T-helper 17 cell (primary cell): ENCODE results near the gene CYB5B. TPM values are rescaled to one million over a fixed set of nuclear protein-coding genes. Genes with fewer than 3 reads are reported as not detected.
"Not testable (repeated sequence)": the region's sequence is repeated elsewhere in the genome, so short reads cannot be mapped to it uniquely, and the experiment has no call there.

ENCODE experiments used
- ATAC-seq: fragments of 150-1000 bp; cut with Tn5 transposase; 2 replicates; pipeline ENCODE4 v1.10.0; 2021; ENCODE audit warnings: mild to moderate bottlenecking, moderate library complexity
- DNase-seq, 3 donors: peaks; one replicate each; pipeline versions ENCODE4 v3.0.0 to v3.0.0-alpha.2; 2020 to 2021
- H3K9me3 ChIP-seq: one replicate; pipeline ENCODE4 v1.7.0; 2013; ENCODE audit warnings: low read length, mild to moderate bottlenecking; ENCODE audit not compliant: control insufficient read depth, poor library complexity, severe bottlenecking
- H3K27ac Mint-ChIP-seq: one replicate; pipeline ENCODE4 v1.8.0; 2022; ENCODE audit warnings: mild to moderate bottlenecking, moderate library complexity, mixed read lengths
- H3K27me3 Mint-ChIP-seq: one replicate; pipeline ENCODE4 v1.8.0; 2022; ENCODE audit warnings: mixed read lengths
- H3K36me3 Mint-ChIP-seq: one replicate; pipeline ENCODE4 v1.8.0; 2022; ENCODE audit warnings: low read depth, mixed read lengths
- H3K4me1 Mint-ChIP-seq: one replicate; pipeline ENCODE4 v1.8.0; 2022; ENCODE audit warnings: mild to moderate bottlenecking, mixed read lengths
- H3K4me3 Mint-ChIP-seq: one replicate; pipeline ENCODE4 v1.8.0; 2022; ENCODE audit warnings: mild to moderate bottlenecking, moderate library complexity, mixed read lengths
- total RNA-seq, 4 donors: library from RNA in 2 of 4; stranded (reverse) in 2 of 4; gene quantifications; one replicate each; pipeline ENCODE4 v1.2.3 and lab custom pipeline; 2022 to 2026

The CYB5B gene
- total RNA-seq, 2 donors from 2014 or later, result 32.8 to 42.4 TPM

DNA sequence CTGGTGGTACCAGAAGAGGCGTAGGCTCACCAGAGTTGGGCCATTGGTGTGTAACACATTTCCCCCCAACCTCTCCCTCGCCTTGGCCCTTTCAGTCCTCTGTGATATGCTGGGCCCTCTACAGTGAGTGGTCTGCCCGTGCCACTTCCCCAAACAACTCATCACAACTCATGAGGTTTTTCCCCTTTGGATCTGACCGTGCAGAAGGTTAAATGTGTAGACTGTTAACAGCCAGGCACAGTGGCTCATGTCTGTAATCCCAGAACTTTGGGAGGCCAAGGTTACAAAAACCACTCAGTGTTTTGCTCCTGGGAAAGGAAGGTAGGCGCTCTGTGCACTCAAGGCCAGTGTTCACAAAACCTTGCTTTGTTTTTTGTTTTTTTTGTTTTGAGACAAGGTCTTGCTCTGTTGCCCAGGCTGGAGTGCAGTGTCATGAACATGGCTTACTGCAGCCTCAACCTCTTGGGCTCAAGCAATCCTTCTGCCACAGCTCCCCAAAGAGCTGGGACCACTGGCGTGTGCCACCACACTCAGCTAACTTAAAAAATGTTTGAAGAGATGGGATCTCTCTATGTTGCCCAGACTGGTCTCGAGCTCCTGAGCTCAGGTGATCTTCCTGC, 11.3 kb upstream of the CYB5B start:
- peaks cover 2% of the 10 kb centered on the region for H3K4me1 Mint-ChIP-seq
- H3K27ac Mint-ChIP-seq, result no peak overlapping the region

DNA sequence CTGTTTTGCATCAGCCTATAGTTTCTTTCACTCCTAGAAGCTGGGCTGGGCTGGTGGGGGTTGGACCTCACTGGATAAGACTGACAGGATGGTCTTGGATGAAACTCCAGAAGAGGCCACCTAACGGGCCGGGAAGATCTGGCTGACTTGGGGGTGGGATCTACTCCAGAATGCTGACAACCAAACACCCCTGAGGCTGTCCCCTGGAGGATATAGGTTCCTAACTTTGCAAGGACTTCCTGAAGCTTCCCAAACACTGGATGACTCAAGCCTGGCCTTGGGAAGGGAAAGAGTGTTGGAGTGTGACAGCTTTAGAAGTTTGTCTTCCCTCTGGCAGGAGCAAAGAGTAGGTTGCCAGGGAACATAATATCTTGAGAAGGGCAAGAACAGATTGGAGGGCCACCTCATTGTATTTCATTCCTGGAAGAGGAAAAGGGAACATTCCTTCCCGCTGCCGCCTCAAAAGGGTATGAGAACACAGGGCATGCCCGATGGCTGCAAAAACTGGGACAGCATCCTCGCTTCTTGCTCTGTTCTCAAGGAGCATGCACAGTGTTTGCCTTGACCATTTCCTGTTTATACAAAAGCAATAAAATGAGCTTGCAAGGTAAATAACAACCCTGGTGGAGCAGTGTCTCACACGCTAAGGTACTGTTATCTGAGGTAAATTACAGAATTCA, 6.8 kb upstream of the CYB5B start:
- no peaks in the 10 kb centered on the region for H3K9me3 ChIP-seq
- Mint-ChIP-seq H3K27me3 (no peaks in the 10 kb centered on the region), H3K36me3 (no peaks in the 10 kb centered on the region), H3K4me3 (no peak overlapping the region), H3K27ac (no peak overlapping the region), H3K4me1 (no peaks in the 10 kb centered on the region)
- DNase-seq (no peak), ATAC-seq (no peak)

More for the DNA sequence above, 11.3 kb upstream of the CYB5B start:
- H3K4me3 Mint-ChIP-seq, result no peak overlapping the region
- H3K27me3 Mint-ChIP-seq, result no peaks in the 10 kb centered on the region
- no peaks in the 10 kb centered on the region for H3K36me3 Mint-ChIP-seq
- DNase-seq (no peak), ATAC-seq (no peak)
- no peaks in the 10 kb centered on the region for H3K9me3 ChIP-seq

DNA sequence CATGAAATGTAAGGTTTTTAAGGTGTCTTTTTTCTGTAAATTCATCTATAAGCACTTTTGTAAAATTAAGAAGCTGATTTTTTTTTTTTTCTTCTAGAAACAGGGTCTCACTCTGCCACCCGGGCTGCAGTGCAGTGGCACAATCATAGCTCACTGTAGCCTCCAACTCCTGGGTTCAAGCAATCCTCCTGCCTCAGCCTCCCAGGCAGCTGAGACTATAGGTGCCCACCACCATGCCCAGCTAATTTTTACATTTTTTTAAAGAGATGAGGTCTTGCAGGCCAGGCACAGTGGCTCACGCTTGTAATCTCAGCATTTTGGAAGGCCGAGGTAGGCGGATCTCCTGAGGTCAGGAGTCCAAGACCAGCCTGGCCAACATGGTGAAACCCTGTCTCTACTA, 4.5 kb upstream of the CYB5B start:
- ATAC-seq (no peak), DNase-seq (no peak)
- Mint-ChIP-seq H3K4me1 (peaks cover 12% of the 10 kb centered on the region), H3K4me3 (no peak overlapping the region), H3K36me3 (peaks cover 4% of the 10 kb centered on the region), H3K27ac (no peak overlapping the region), H3K27me3 (no peaks in the 10 kb centered on the region)
- no peaks in the 10 kb centered on the region for H3K9me3 ChIP-seq

DNA sequence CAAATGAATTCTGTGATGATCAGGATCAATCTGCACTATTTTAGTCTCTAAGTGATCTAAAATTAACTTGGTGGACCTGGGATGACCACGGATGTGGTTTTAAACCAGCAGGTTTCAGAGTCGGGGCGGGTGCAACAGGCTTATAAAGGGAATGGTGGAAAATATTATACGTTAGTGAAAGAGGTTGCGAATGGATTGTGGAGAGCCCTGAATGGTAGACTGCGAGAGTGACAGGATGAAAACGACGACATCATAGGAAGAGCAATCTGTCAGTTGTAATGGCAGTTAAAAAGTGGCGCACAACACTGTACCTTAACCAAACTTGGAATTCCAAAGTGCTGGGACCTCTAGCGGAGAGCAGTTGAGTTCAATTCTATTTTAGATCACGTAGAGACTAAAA, 1.2 kb upstream of the CYB5B start:
- H3K9me3 ChIP-seq, result no peaks in the 10 kb centered on the region
- Mint-ChIP-seq H3K36me3 (peaks cover 4% of the 10 kb centered on the region), H3K4me3 (peak overlapping the region; percentile 66), H3K27ac (peak overlapping the region; percentile 99), H3K27me3 (no peaks in the 10 kb centered on the region), H3K4me1 (peaks cover 15% of the 10 kb centered on the region)
- ATAC-seq, result no peak
- DNase-seq, result no peak

DNA sequence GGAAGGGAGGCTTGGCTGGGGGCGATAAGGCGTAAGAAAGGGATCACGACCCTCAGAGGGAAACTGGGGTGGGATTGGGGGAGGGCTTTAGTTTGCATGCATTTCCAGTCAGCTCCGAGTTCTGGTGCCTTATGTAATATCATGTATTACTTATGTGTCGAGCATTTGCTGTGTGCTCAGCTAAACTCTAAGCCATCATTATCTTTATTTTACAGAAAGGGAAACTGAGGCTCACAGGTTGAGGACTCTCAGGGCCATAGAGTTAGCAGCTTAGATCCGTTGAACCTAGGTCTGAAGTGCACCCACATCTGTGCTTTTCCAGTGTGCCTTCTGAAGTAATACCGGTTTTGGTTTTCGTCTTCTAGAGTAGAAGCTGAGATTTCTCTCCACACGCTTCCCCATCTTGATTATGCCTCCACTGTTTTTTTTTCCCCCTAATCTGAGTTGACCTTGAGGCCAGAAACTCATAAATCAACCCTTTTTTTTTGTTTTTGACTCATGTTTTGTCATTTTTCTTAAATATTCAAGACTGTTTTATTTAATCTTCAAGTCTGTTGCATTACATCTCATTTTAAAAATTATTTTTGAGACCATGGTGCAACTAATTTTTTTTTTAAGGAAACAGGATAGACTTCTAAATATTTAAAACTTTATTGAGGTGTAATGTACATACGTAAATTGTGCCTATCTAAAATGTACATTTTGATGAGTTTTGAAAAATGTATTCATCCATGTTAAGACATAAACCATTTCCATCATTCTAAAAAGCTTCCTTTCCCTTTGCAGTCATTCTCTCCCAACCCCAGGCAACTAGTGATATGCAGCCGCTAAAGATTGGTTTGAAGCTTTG, 741 bp downstream of the CYB5B start:
- Mint-ChIP-seq H3K27ac (peak overlapping the region; percentile 99), H3K27me3 (no peaks in the 10 kb centered on the region), H3K4me1 (peaks cover 20% of the 10 kb centered on the region), H3K36me3 (peaks cover 11% of the 10 kb centered on the region), H3K4me3 (peak overlapping the region; percentile 100)
- ATAC-seq, result no peak
- DNase-seq, result no peak
- no peaks in the 10 kb centered on the region for H3K9me3 ChIP-seq

DNA sequence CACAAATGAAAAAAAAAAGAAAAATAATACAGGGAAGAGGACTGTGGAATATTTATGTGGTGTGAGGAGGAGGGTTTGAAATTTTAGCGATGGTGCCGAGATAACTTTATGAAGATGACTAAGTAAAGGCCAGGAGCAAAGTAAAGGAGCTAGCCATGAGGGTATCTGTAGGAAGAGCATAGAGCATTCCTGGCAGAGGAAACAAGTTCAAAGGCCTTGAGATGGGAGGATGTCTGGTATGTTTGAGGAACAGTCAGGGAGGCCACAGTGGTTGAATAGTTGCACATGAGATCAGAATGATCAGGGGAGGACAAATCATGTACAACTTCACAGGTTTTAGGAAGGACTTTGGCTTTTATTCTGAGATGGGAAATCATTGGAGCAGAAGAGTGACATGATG, 4.2 kb downstream of the CYB5B start:
- peaks cover 25% of the 10 kb centered on the region for H3K4me1 Mint-ChIP-seq
- H3K27me3 Mint-ChIP-seq, result no peaks in the 10 kb centered on the region
- no peak overlapping the region for H3K4me3 Mint-ChIP-seq
- H3K36me3 Mint-ChIP-seq, result peaks cover 14% of the 10 kb centered on the region
- ATAC-seq, result no peak
- no peak overlapping the region for H3K27ac Mint-ChIP-seq
- DNase-seq, result no peak
- no peaks in the 10 kb centered on the region for H3K9me3 ChIP-seq

DNA sequence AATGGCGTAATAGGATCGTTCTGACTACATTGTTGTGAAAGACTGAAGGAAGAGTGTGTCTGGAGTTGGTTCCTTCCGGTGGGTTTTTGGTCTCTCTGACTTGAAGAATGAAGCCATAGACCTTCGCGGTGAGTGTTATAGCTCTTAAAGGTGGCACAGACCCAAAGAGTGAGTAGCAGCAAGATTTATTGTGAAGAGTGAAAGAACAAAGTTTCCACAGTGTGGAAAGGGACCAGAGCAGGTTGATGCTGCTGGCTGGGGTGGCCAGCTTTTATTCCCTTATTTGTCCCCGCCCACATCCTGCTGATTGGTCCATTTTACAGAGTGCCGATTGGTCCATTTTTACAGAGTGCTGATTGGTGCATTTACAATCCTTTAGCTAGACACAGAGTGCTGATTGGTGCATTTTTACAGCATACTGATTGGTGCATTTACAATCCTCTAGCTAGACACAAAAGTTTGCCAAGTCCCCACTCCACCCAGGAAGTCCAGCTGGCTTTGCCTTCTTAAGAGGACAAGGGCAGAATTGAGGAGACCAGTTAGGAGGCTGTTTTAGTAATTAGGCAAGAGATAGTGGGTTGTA, 4.7 kb downstream of the CYB5B start:
- not testable (repeated sequence) for H3K9me3 ChIP-seq, DNase-seq, H3K27me3 Mint-ChIP-seq, ATAC-seq, H3K4me3 Mint-ChIP-seq, H3K27ac Mint-ChIP-seq
- H3K4me1 Mint-ChIP-seq, result peaks cover 25% of the 10 kb centered on the region
- peaks cover 16% of the 10 kb centered on the region for H3K36me3 Mint-ChIP-seq

DNA sequence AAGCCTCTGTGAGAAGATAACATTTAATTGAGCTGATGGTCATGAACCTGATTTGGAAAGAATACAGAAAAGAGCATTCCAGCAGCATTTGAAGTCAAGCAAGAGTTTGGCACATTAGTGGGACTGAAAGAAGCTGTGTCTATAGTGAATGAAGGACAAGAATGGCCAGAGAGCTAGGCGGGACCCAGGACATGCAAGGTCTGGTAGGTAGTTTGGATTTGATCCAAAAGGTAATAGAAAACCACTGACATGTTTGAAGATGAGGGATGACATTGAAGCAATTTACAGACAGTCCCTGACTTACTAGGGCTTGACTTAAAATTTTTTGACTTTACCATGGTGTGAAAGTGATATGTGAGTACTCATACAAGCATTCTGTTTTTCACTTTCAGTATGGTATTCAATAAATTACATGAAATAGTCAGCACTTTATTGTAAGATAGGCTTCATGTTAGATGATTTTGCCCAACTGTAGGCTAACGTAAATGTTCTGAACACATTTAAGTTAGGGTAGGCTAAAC, 7.6 kb downstream of the CYB5B start:
- no peak overlapping the region for H3K27ac Mint-ChIP-seq

DNA sequence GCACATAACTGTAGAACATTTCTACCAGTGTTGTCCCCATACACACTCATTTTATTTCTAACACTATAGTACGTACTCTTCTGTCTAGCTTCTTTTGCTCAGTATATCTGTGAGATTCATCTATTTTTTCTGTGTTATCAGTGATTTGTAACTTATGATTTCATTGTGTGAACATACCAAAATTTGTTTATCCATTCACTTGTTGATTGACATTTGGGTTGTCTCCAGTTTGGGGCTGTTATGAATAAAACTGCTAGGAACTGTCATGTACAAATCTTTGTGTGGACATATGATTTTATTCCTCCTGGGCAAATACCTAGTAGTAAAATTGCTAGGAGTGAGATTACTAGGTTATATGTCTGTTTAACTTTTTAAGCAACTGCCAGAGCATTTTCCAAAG, 9.6 kb downstream of the CYB5B start:
- Mint-ChIP-seq H3K27ac (peak overlapping the region; percentile 73), H3K27me3 (no peaks in the 10 kb centered on the region), H3K36me3 (peaks cover 9% of the 10 kb centered on the region), H3K4me3 (no peak overlapping the region), H3K4me1 (peaks cover 47% of the 10 kb centered on the region)
- ATAC-seq, result no peak
- no peak for DNase-seq
- no peaks in the 10 kb centered on the region for H3K9me3 ChIP-seq

More for the DNA sequence above, 7.6 kb downstream of the CYB5B start:
- Mint-ChIP-seq H3K36me3 (peaks cover 12% of the 10 kb centered on the region), H3K27me3 (no peaks in the 10 kb centered on the region), H3K4me3 (no peak overlapping the region), H3K4me1 (peaks cover 31% of the 10 kb centered on the region)
- no peak for ATAC-seq
- no peaks in the 10 kb centered on the region for H3K9me3 ChIP-seq
- DNase-seq, result no peak

DNA sequence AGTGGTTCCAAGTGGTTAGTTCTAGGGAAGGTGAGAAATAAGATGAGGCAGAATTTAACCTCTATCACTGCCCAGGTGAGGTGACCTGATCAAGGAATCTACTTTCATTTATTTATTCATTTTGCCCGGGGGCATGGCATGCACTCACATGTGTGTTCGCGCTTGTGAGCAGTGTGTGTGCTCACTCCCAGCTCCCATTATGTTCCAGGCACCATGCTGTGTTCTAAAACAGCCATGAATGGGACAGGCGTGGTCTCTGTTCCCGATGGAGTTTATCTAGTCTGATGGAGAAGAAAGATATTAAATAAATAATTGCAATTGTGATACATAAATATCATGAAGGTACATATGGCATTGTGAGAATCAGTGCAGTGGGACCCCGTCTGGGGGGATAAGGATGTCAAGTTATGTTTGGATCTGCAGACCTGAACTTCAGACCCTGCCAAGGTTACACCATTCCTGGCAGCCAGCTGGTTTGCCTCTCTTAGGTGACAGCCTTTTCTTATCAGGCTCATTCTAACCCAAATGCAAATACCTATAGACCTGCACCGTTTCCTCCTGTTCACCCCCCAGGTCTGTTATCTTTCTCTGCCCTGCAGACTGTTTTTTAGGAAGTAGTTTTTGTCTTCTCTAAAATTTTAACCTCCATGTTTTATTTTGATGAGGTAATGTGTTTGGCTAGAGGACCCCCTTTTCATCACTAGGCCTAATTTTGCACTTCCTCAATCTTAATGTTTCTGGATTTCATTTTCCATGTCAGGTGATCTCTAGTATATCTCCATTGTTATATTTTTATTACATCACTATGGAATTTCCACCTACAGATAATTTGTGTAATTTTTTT, 11.8 kb downstream of the CYB5B start:
- H3K36me3 Mint-ChIP-seq, result peaks cover 7% of the 10 kb centered on the region
- H3K4me1 Mint-ChIP-seq, result peaks cover 48% of the 10 kb centered on the region
- H3K27ac Mint-ChIP-seq, result peak overlapping the region; percentile 85
- ATAC-seq (no peak), DNase-seq (no peak)
- no peaks in the 10 kb centered on the region for H3K27me3 Mint-ChIP-seq
- H3K4me3 Mint-ChIP-seq, result no peak overlapping the region
- no peaks in the 10 kb centered on the region for H3K9me3 ChIP-seq

DNA sequence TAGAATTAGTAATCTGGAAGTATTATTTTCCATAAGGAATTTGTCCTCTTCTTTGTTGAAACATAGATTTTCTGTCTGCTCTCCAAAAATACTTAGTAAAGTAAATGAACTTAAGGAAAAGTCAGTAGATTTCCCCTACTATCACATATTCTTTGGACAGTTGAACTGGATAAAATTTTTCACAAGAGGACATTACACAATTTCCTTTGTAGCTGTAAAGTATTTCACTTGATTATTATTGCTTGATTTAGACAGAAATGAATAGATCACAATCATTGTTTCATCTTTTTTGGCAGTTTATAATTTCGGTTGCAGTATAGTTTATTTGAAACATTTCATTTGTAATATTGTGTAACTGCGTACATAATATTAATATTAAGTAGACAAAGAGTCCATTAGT, 12.5 kb downstream of the CYB5B start:
- DNase-seq (no peak), ATAC-seq (no peak)
- Mint-ChIP-seq H3K4me3 (no peak overlapping the region), H3K36me3 (peaks cover 5% of the 10 kb centered on the region), H3K27me3 (no peaks in the 10 kb centered on the region), H3K27ac (peak overlapping the region; percentile 85), H3K4me1 (peaks cover 44% of the 10 kb centered on the region)
- H3K9me3 ChIP-seq, result no peaks in the 10 kb centered on the region

DNA sequence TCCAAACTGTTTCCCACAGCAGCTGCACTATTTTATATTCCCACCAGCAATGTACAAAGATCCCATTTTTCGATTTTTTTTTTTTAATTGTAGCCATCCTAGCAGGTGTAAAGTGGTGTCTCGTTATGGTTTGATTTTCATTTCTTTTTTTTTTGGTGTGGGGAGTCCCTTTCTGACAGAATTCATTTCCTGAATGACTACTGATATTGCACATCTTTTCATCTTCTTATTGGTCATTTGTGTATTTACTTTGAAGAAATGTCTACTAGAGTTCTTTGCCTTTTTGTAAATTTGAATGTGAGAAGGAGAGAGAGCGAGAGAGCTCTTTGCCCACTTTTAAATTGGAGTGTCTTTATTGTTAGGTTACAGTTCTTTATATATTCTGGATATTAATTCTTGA, 14.0 kb downstream of the CYB5B start:
- Mint-ChIP-seq H3K36me3 (peaks cover 4% of the 10 kb centered on the region), H3K4me1 (peaks cover 40% of the 10 kb centered on the region), H3K27me3 (no peaks in the 10 kb centered on the region), H3K27ac (peak overlapping the region; percentile 85), H3K4me3 (no peak overlapping the region)
- ATAC-seq (peak; percentile 25), DNase-seq (no peak)
- H3K9me3 ChIP-seq, result no peaks in the 10 kb centered on the region
